LoVo (cell line): ENCODE data around the gene RPL13A.
"Not testable (repeated sequence)": the region's sequence is repeated elsewhere in the genome, so short reads cannot be mapped to it uniquely, and the experiment has no call there.

Experiments used
- DNase-seq: peaks from one replicate; pipeline ENCODE4 v3.0.0-alpha.2; 2016; ENCODE audit warnings: low spot score

Gene RPL13A

GRCh38 chr19:49456326-49456725 lies 31.1 kb upstream of the RPL13A start:
- no peak for DNase-seq

DNA sequence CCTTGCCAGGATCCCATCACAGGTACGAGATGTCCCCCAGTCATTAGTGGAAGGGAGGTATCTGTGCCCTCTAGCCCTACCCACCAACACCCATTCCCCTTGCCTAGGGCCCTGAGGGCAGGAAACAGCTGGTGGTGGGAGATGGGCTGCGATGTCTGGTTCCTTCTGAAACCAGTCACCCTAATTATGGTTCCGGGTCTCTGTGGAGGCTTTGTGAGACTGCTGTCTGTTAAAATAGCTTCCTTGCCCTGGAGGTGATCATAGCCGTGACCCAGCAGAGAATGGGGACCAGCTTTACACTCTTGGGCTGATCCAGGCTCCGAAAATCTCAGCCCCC lies 28.9 kb upstream of the RPL13A start:
- no peak for DNase-seq

- no peak for DNase-seq
These were observed 28.0 kb upstream of the RPL13A start for GRCh38 chr19:49459388-49459787.

GRCh38 chr19:49461130-49461529 lies 26.3 kb upstream of the RPL13A start:
- not testable (repeated sequence) for DNase-seq

GRCh38 chr19:49461656-49462055 lies 25.8 kb upstream of the RPL13A start:
- DNase-seq, result no peak

DNA sequence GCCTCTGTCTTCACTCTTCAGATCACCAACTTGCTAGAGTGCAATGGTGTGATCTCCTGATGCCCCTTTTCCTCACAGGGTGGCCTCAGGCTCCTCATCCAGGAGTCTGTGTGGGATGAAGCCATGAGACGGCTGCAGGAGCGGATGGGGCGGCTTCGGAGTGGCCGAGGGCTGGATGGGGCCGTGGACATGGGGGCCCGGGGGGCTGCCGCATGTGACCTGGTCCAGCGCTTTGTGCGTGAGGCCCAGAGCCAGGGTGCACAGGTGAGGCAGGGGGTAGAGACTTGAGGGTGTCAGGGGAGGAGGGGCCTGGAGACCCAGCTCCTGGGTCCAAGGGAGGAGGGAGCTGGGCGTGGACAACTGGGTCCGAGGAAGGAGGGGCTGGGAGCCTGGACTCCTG lies 24.9 kb upstream of the RPL13A start:
- DNase-seq, result no peak

- DNase-seq, result no peak
These were observed 23.3 kb upstream of the RPL13A start for GRCh38 chr19:49463960-49464740.

DNA sequence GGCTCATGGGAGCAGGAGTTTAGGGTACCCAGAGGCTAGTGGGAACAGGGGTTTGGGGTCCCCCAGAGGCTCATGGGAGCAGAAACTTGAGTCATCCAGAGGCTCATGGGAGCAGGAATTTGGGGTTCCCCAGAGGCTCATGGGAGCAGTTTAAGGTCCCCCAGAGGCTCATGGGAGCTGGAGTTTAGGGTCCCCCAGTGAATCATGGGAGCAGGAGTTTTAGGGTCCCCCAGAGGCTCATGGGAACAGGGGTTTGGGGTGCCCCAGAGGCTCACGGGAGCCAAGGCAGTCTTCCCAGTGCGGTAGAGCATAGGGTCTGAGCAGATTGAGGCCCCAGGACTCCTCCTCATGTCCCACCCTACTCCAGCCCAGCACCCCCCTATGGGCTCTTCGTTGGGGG lies 22.0 kb upstream of the RPL13A start:
- no peak for DNase-seq

- DNase-seq, result no peak
These were observed 19.2 kb upstream of the RPL13A start for GRCh38 chr19:49468199-49468598.

GRCh38 chr19:49468746-49469447 lies 18.5 kb upstream of the RPL13A start:
- no peak for DNase-seq

- no peak for DNase-seq
These were observed 17.4 kb upstream of the RPL13A start for GRCh38 chr19:49469828-49470614.

- DNase-seq, result no peak
These were observed 16.8 kb upstream of the RPL13A start for GRCh38 chr19:49470615-49470978.

GRCh38 chr19:49472936-49473335 lies 14.5 kb upstream of the RPL13A start:
- no peak for DNase-seq

GRCh38 chr19:49473501-49473867 lies 13.9 kb upstream of the RPL13A start:
- not testable (repeated sequence) for DNase-seq

DNA sequence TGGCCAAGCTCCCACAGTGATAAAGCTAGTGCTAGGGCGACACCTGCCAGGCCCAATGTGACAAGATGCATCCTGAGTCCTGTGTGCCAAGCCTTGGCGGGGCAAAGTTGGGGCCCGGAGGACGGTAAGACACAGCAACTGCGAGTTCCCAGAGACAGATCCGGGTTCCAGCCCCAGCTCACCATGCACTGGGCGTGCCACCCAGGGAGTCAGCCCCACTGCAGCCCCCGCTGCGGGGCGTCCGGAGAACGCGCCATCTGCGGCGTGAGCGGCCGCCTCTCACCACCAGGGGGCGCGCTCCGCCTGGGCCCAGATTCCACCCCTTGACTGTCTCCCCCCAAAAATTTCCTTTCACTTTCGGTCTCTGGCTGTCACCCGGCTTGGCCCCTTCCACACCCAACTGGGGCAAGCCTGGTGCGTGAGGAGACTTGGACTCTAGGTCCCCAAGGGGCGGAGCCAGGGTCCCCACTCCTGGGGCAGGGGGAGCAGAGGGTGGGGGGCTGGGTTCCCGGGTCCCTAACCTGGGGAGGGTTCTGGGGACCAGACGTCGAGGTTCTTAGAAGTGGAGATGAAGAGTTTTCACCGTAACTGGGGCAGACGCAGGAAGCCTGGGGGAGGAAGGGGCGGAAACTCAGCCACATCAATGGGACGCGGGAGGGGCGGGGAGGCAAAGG lies 13.4 kb upstream of the RPL13A start, which contains the start of gene FLT3LG:
Gene FLT3LG (plus strand): TSS at position 348 of the 674 bp plus-strand sequence. CDS start 425 bp downstream, outside the sequence.
- peak; percentile 72 for DNase-seq

DNA sequence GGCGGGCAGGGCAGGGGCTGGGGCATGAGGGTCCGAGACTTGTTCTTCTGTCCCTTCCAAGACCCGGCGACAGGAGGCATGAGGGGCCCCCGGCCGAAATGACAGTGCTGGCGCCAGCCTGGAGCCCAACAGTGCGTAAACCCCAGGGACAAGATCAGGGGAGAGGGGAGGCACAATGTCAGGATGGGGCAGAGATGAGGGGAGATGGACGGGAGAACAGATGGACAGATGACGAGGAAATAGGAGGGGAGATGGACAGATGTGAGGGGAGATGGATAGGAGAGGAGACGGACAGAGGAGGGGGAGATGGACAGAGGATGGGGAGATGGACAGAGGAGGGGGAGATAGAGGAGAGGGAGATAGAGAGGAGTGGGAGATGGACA lies 12.9 kb upstream of the RPL13A start:
- DNase-seq, result no peak

DNA sequence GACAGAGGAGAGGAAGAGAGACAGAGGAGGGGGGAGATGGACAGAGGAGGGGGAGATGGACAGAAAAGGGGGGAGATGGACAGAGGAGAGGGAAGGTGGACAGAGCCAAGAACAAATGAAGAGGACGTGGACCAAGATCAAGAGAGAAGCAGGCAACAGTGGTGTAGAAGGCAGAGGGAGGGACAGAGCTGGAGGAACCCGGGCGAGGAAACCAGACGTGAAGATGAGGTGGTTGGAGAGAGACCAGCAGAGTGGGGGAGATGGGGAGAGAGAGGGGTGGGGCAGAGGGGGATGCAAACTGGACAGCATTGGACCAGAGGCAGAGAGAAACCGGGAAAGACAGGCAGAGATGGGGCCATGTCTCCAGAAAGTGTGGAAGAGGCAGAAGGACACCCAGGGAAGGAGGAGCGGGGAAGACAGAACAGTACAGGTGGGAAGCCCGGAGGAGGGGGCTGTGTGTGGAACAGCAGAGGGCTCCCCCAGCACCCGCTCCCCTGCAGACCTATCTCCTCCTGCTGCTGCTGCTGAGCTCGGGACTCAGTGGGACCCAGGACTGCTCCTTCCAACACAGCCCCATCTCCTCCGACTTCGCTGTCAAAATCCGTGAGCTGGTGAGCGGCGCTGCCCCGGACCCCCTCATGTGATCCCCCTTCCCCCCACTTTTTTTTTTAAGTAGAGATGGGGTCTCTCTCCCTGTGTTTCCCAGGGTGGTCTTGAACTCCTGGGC lies 12.1 kb upstream of the RPL13A start:
- DNase-seq, result no peak

- no peak for DNase-seq
These were observed 11.2 kb upstream of the RPL13A start for GRCh38 chr19:49475995-49476880.

GRCh38 chr19:49479975-49480628 lies 7.3 kb upstream of the RPL13A start:
- DNase-seq, result no peak

DNA sequence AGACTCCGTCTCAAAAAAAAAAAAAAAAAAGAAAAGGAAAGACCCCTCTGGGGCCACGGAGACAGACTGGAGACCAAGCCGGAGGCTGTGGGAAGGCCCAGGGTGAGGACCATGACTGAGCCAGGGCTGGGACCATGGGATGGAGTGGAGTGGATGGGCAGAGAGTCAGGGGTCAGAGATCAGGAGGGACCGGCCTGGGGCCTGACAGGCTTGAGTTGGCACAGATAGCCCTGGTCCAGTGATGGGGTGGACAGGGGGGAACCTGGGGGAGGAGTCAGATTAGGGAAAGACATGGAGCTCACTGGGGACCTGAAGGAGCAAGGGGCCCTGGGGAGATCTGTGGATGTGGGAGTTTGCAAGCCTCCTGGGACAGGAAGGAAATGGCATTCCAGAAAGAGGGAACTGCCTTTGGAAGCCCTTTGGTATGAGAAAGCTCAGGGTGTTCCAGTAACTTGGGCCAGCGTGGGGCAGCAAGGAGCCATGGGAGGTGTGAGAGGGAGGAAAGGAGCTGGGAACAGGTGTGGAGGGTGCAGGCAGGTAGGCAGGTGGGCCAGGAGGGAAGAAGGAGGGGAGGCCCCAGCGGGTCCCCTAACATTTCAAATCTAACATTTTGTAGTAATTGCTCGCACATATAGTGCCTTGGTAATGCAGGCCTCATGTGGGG lies 6.3 kb upstream of the RPL13A start:
- no peak for DNase-seq
